CD4-positive, alpha-beta T cell treated with Interleukin-10 for 1 hour (primary cell): ENCODE data around the gene ARHGEF38.
"Not testable (repeated sequence)": the region's sequence is repeated elsewhere in the genome, so short reads cannot be mapped to it uniquely, and the experiment has no call there.

ENCODE experiments used
- DNase-seq: peaks from one replicate; pipeline ENCODE4 v3.0.0-alpha.2; 2020

ARHGEF38 gene

DNA sequence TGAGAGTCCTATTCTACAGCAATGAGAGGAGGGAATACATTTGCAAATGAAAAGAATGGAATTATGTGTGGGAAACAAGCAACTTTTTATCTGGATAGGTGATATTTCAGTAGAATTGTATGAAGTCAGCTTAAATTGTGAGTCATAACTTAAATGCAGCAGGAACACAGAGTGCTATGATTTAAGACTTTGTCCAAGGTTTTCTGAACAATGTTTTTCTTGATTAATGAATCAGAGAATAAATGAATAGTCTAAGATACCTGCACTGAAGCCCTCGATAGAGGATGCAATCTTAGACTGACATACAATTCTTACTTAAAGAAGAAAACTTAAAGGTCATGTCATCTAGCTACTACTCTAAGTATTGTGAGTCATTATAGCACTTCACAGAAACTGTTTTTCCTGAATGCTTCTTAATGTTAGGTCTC, 8.0 kb downstream of the ARHGEF38 start:
- no peak for DNase-seq

DNA sequence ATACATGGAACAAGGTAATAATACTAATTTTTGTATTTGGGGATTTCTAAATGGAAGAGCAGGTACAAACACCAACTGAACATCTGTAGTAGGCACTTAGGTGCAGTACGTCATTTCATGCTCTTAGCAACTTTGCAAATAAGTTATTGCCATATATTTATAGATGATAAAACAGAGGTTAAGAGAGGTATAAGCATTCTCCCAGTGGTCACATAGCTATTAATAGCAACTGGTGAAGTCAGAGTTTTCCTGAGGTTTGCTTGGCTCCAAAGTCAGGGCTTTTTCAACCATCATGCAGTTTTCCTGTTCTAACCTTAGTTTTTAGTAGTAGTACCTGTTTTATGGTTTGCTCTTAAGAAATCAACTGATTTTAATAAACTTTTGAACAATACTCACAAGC, 10.9 kb downstream of the ARHGEF38 start:
- no peak for DNase-seq

DNA sequence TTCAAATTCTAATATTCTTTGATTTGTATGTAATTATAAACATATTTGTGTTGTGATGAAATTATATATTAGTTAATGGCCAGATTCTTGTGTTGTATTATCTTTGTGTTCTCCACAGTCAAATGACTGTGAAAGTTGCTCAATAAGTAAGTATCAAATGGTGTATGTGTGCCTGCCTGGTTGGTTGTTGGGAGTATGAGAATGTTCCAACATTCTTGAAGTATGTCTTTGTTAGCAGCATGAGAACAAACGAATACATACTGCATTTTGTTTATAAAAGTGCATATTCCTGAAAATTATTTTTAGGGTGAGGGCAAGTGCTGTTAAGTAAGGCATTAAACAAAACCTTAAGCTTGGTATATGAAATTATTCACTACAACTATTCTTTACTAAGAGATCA, 16.2 kb downstream of the ARHGEF38 start:
- DNase-seq = no peak

DNA sequence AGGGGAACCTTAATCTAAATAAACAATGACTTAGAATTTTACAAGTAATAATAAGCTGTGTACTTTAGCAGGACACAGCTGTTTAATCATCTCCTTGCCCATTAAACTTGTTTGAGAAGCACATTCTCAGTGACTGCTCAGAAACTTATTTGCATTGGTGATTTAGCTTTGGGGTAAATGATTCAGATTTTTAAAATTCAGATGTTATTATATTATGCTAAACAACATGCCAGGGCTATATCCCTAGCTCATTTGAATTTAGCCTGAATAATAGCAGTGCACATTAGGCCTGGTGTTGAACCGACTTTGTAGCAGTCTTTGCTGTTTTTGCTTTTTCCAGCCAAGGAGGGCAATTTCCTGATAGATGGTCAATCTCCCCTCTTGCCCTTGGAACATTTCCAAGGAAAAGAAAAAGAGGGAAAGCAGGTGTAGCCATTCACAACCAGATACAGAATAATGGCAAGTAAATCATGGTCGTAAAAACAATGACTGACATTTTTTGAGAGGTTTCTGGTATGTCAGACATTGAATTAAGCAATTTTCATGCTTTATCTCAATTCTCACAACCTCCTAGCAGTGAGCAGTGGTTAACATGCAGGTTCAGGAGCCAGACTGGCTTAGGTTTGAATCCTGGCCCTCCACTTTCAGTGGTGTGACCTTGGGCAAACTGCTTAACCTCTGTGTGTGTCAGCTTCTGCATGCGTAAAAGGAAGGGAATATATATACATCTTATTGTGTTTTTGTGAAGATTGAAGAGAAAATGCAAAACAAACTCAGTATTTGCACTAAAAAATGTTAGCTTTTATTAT, 16.8 kb downstream of the ARHGEF38 start:
- DNase-seq = no peak

DNA sequence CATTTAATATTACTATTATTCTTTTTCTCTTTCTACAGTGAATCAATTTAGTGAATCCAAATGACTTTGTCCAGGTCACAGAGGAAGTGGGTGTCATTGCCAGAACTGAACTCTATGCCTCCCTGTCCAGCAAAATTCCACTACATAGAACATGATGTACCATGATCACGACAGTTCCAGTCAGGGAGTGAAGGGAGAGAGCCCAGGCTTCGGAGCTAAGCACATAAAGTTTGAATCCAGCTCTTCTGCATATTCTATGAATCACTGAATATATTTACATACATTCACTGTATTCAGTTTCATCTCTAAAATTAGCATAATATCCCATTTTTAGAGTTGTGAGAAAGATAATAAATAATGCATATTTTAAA, 17.4 kb downstream of the ARHGEF38 start:
- no peak for DNase-seq

DNA sequence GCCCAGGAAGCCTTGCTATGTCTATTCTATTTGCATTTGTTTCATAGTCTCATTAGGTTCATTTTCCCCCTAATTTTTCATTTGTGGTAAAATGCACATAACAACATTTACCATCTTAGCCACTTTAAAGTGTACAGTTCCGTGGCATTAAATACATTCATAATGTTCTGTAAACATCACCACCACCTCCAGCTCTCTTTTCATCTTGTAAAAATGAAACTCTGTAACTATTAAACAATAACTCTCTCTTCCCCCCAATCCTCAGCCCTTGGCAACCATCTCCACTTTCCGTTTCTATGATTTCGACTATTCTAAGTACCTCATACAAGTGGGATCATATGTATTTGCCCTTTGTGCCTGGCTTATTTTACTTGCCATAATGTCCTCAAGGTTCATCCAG, 19.9 kb downstream of the ARHGEF38 start:
- DNase-seq = no peak

DNA sequence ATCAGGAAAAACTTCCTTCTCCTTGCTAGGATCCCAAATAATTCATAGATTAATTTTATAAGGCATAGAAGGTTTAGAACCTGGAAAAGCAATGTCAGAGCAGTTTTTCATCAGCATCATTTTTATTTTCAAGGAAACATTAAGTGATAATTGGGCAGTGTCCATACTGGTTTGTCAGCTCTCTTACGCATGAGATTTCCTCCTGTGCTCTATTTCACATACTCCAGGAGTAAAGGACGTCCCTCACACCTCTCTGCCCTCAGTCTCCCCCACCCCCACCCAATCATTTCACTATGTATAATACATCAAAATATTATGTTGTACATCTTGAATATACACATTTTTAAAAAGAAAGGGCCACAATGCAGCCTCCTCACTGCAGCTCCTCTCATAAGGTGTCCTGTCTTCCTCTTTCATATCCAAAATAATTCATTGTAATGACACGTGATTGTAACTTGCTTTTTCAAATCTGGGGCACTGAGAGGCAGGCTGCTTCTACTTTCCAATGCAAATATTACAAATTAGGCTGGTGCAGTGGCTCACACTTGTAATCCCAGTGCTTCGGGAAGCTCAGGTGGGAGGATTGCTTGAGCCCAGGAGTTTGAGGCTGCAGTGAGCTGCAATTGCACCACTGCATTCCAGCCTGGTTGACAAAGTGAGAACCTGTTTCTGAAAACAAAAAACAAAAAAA, 34.4 kb downstream of the ARHGEF38 start:
- DNase-seq = no peak

DNA sequence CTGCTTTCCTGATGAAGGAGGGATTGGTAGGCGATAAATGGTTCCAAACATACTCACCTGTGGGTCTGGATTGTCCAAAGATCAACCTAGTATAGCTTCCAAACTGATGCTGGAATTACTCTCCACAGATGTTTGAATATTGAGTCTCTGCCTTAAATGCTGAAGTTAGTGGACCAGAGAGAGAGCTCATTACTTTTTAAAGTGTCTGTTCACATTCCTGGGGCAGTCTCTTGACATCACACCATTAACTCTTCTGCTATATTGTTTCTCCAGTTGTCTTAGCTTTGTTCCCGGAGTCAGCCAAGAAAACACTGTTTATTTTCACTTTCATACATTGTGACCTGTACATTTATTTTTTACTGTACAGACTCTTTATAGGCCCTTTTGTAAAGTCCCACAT, 35.4 kb downstream of the ARHGEF38 start:
- DNase-seq = no peak

DNA sequence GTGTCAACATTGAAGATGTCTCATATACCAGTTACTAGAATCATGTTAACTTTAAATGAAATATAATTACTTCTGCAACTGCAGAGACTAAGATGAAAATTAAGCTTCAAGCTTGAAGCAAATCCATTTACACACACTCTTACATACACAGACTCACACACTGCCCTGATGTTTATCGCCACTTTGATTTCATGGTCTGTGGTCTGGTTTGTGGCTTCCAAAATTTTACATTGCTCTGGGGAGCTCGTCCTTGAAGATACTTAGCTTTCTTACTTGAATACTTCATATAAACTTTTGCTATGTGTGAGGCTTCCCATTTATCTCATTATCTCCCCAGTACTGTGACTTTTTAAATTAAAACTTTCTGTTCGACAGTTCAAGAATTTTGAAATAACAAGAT, 35.8 kb downstream of the ARHGEF38 start:
- no peak for DNase-seq

DNA sequence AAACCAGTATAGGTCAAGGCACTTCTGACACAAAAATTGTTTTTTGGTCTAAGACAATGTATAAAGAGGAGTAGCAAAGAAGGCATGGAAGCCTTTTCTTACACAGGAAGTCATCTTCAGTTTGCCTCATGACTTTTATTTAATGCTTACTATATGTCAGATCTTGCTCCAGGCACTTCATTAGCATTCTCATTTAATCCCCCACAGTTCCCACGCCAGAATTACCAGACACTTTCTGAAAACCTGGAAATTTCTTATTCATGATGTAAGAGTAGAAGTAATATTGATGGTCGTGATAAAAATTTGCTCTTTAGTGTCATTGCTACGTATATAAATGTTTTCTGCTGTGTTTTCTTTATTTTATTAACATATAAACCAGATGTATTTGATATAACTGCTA, 39.2 kb downstream of the ARHGEF38 start:
- no peak for DNase-seq

DNA sequence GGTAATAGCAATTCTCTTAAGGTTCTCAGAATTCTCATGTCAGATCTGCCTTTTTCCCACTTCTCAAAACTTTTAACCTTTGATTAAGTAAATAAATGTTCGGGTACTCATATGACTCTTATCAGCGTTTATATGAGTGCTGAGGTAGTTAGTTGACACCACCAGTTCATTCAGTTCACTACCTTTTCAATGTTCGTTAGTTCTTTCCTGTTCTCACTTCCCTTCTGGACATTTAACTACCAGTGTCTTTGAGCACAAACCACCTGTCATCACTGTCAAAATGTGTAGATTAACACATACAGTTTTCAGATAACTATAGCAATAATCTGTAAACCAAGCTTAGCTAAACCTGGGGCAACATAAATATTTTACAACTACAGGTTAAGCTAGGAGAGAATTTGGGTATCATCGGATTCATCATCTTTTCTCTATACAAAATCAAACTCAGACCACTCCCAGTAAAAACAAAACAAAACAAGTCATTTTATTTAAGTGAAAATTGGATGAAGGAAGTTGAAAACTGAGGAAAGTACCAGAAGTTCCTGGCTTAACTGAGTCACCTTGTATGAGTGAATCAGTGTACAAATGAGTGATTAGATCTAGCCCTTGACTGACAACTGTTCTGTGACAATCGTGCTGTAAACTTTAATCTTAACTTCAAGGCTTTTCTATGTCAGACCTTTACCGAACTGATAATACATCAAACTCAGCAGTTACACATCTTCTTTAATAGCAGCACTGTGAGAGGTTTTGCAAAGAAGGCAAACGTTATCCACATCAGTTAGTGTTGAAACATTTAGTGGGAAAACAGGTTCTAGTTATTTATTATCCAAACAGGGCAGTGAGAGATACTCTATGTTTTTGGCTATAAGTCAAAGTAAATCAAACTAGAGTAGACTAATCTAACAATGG, 41.9 kb downstream of the ARHGEF38 start:
- no peak for DNase-seq

DNA sequence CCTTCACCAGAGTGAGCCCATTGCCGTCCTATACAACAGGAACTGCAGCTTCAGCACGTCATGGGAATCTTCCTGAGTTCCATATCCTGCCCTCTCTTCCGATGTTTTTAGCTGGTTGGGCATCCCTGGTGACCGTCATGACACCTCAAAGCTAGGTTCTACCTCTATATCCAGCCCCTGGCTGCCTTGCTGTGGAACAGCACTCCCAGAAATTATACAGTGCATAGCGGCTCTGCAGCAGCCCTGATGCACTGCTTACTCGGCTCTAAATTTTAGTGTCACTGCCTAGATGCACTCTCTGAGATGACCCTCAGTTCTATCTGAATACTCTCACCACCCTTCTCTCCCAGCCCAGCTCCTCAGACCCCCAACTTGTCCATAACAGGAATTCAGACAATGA, 44.3 kb downstream of the ARHGEF38 start:
- no peak for DNase-seq

DNA sequence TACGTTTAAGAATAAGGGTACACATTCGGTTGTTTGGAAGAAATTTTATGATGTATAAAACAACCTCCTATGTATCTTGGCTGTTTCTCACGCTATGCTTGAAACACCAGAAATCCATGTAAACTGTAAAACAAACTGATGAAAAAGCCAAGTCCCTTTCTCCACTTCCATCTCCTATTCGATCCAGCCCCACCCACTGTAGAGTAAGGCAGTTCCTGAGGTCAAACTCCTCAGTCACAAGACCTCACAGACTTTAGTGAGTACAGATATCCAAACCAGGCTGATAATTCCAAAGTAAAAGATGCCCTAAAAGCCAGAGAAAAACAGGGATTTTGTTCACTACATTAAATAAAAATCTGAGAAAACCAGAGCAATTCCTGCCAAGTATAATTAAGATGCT, 45.6 kb downstream of the ARHGEF38 start:
- DNase-seq = no peak

DNA sequence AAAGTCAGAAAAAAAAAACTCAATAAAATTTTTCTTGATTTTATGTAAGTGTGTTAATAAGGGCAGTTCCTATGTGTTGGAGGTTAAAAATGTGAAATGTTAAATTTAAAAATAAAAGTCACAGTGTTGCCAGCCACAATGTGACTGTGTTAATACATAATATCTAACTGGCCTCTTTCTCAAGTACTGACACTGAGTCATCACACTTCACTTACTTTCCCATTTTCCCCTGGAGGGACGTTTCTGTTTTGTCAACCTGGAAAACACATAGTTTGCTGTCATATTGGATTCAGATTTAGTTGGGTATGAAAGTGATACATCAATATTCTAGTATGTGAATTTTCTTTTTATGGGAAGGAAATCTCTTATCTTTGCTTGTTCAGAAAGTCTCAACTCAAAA, 46.4 kb downstream of the ARHGEF38 start:
- no peak for DNase-seq

DNA sequence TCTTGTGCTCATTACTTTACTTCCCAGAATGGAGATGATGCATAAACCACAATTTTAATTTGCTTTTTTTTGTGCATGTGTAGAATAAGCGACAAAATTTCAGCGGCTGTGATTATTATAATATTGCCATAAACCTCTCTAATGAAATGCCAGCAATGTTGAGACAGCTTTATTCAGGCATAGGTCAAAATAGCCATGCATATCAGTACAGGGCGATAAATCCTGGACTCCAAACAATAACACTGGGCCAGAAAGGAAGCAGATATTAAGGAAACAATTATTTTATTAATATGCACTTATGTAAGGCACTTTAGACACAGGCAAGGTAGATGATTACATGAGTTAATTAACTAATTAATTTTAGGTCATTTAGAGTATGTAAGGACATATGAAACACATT, 47.1 kb downstream of the ARHGEF38 start:
- no peak for DNase-seq

DNA sequence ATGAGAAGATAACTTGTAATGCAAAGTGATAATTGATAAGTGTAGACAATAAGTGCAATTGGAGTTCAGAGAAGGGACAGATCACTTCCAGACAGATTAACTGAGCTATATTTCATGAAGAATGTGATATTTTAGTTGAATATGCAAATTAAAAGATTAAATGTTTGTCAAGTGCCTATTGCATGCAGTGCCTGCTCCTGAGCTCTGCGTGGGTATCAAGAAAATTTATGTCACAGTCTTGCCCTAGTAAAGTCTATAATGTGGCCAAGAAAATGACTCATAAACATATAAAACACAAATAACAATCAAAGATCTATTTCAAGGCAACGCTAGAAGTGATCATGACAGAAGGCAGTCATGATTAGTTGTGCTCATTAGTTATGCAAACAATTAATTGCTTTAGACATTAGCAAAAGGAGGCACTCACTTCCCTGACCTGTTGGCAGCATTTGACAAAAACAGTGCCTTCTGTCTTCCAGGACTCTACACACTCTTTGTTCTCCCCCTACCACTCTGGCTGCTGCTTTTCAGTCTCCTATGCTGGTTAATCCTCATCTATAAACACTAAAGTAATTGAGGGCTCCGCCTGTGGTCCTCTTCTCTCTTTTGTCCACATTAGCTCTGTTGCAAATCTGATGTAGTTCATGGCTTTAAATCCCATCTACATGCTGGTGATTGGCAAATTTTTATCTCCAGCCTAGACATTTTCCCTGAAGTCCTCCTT, 47.7 kb downstream of the ARHGEF38 start:
- DNase-seq = no peak

DNA sequence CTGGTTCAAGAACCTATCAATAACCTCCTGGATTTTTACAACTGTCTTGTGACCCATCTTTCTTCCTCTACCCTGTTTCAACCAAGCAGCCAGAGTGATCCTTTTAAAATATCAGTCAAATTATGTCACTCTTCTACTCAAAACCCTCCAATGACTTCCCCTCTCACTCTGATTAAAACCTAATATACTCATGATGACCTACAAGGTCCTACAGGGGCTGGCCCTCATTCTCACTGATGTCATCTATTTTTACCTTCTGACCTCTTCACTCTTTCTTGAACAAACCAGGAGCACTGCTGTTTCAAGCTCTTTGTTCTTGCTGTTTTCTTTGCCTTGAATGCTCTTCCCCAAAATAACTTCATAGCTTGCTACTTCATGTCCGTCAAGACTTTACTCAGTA, 48.5 kb downstream of the ARHGEF38 start:
- no peak for DNase-seq

DNA sequence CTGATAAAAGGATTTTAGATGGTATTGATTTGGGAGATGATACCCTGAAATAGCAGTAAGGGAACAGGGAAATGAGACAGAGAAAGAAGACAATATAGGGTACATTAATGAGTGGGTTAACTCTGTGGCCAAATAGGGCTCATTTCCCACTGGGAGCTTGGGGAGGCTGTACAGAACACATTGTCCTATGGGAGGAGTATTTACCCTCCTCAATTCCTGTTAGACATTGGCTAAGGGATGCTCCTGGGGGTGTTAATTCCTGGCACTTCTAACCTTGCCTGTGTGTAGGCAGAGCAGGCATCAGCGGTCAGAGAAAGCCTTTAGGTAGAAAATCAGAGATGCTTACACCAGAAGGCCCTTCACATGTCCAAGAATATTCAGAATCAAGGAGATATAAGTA, 49.0 kb downstream of the ARHGEF38 start:
- DNase-seq = no peak

DNA sequence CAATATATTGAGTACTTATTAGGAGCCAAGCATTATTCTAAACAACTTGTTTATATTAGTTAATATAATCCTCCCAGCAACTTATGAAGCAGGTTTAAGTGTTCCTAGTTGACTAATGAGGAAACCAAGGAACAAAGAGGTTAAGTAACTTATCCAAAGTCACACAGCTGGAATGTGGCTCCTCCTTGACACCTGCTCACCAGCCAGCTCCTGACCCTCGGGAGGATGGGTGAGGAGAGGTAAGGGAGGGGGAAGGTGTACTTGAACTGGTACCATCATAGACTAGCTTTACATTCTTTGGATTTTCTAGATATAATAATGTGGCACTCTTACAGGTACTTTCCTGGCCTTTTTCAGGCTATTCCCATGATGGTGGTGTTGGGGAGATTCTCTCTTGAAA, 50.7 kb downstream of the ARHGEF38 start:
- DNase-seq = no peak

DNA sequence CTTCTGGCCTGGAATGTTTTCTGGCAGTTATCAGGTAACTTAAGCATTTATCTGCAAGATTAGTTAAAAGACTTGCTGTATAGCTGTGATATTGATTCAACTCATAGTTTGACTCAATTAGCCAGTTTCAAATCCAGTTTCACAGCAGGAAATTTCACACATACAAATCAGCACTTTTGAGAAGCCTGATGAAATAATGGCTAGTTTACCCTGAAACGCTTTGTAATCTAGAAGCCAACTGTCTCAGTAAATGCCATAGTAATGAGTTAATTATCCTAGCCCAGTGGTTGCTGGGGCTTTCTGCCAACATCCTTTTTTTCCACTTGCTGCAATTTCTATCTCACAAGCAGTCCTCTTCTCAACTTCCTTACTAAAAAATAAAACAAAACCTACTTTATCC, 53.1 kb downstream of the ARHGEF38 start:
- no peak for DNase-seq

DNA sequence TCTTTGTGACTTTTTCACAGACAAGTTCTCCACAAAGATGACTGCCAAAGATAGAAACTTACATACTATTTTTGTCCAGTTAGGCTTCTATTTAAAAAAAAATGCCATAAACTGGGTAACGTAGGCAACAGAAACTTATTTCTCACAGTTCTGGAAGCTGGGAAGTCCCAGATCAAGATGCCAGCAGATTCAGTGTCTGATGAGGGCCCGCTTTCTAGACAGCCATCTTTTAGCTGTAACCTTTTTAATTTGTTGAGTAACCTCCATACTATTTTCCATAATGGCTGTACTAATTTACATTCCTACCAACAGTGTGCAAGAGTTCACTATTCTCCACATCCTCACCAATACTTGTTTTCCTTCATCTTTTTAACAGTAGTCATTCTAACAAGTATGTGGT, 55.5 kb downstream of the ARHGEF38 start:
- DNase-seq = no peak

DNA sequence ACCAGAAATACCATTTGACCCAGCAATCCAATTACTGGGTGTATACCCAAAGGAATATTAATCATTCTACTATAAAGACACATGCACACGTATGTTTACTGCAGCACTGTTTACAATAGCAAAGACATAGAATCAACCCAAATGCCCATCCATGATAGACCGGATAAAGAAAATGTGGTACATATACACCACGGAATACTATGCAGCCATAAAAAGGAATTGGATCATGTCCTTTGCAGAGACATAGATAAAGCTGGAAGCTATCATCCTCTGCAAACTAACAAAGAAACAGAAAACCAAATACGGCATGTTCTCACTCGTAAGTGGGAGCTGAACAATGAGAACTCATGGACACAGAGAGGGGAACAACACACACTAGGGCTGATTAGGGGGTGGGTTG, 57.4 kb downstream of the ARHGEF38 start:
- DNase-seq = not testable (repeated sequence)

DNA sequence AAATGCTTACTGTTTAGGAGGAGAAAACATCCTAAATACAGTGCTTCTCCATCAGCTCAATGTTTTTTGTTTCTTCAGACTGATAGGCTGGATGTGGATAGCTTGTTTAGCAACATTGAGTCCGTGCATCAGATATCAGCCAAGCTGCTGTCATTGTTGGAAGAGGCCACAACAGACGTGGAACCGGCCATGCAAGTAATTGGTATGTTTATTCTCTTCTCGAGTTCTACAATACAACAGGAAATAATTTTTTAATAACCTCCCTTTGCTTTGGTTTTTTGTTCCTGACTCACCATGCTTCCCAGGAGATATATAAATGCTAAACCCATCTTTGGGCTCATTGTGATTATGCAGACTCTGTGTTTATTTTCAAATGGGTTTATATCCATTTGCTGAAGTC, 60.9 kb downstream of the ARHGEF38 start:
- DNase-seq = no peak
